DOHH2 (cell line): Measurements from ENCODE around the gene CSNK1G2.

Experiments used
- H3F3A ChIP-seq: fragments of 200-600 bp; sonication (generic), shearing (Covaris generic); 2 replicates; pipeline ENCODE4 v1.6.0; 2016; ENCODE audit warnings: antibody characterized with exemption, mild to moderate bottlenecking; ENCODE audit not compliant: control insufficient read depth, insufficient read depth
- H3K27ac ChIP-seq: fragments of 200-600 bp; sonication (generic); 2 replicates; pipeline ENCODE4 v1.5.1; 2014; ENCODE audit warnings: low read depth, mild to moderate bottlenecking, low read length, moderate library complexity
- H3K27me3 ChIP-seq: fragments of 200-600 bp; sonication (generic); 2 replicates; pipeline ENCODE4 v1.6.1; 2014; ENCODE audit warnings: mild to moderate bottlenecking, low read length, mixed read lengths; ENCODE audit not compliant: control insufficient read depth
- H3K36me3 ChIP-seq: fragments of 200-600 bp; sonication (generic); 2 replicates; pipeline ENCODE4 v1.6.1; 2014; ENCODE audit warnings: mild to moderate bottlenecking, low read length, moderate library complexity, mixed read lengths; ENCODE audit not compliant: control insufficient read depth
- H3K4me1 ChIP-seq: fragments of 200-600 bp; sonication (generic); 2 replicates; pipeline ENCODE4 v1.6.1; 2014; ENCODE audit warnings: mild to moderate bottlenecking, low read length, mixed read lengths; ENCODE audit not compliant: control insufficient read depth
- H3K4me2 ChIP-seq: fragments of 200-600 bp; sonication (generic); 2 replicates; pipeline ENCODE4 v1.6.0; 2014; ENCODE audit warnings: mild to moderate bottlenecking, low read length, moderate library complexity
- H3K4me3 ChIP-seq: fragments of 200-600 bp; sonication (generic); 2 replicates; pipeline ENCODE4 v1.5.1; 2014; ENCODE audit warnings: mild to moderate bottlenecking, low read length, mixed read lengths
- H3K79me2 ChIP-seq: fragments of 200-600 bp; sonication (generic); 2 replicates; pipeline ENCODE4 v1.6.1; 2014; ENCODE audit warnings: mild to moderate bottlenecking, low read length, mixed read lengths; ENCODE audit not compliant: control insufficient read depth
- H3K9me2 ChIP-seq: fragments of 200-600 bp; sonication (generic); replicated peaks from 2 replicates; pipeline ENCODE4 v1.6.1; 2014; ENCODE audit warnings: mild to moderate bottlenecking, low read length, mixed read lengths; ENCODE audit not compliant: control insufficient read depth
- H3K9me3 ChIP-seq: fragments of 200-600 bp; sonication (generic); 2 replicates; pipeline ENCODE4 v1.6.1; 2014; ENCODE audit warnings: antibody characterized with exemption, low read length, mixed read lengths; ENCODE audit not compliant: control insufficient read depth, insufficient read depth
- H4K20me1 ChIP-seq: fragments of 200-600 bp; sonication (generic); 2 replicates; pipeline ENCODE4 v1.6.0; 2014; ENCODE audit warnings: low read depth, mild to moderate bottlenecking, antibody characterized with exemption, low read length, moderate library complexity; ENCODE audit not compliant: control insufficient read depth, insufficient read depth
- EZH2phosphoT487 ChIP-seq: fragments of 200-600 bp; sonication (generic); IDR thresholded peaks from 2 replicates; pipeline ENCODE4 v1.6.1; 2017; ENCODE audit warnings: borderline replicate concordance, mild to moderate bottlenecking, antibody characterized with exemption, low read length, moderate library complexity, mixed read lengths
- TF ChIP-seq, protein P1 (sequence below): fragments of 200-600 bp; sonication (generic); IDR thresholded peaks from one replicate; pipeline ENCODE4 v1.5.1; 2014; ENCODE audit warnings: antibody characterized with exemption, mild to moderate bottlenecking, low read depth, low read length; ENCODE audit not compliant: poor library complexity, severe bottlenecking

The CSNK1G2 gene

DNA sequence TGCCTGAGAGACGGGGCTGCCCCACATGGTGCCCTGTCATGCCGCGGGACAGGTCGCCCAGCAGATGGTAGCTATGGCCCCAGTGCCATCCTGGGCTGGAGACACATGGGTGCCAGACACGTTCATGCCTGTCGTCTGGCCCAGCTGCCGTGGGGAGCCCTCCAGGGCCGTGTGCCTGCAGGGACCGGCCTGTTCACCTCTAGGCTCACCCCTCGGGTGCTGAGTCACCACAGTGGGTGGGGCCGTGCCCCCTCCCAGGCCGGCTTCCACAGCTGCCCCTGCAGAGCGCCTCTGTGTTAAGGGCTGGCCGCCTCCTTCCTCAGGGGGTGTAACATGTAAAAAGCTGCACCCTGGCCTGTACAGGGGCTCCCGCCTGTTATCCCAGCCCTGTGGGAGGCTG, 36.1 kb downstream of the CSNK1G2 start:
- H3K4me2 ChIP-seq = no peak overlapping the region
- H3K9me2 ChIP-seq = no peaks in the 10 kb centered on the region
- H3K27ac ChIP-seq = no peak overlapping the region
- peaks cover 38% of the 10 kb centered on the region for H3K79me2 ChIP-seq
- H4K20me1 ChIP-seq = no peaks in the 10 kb centered on the region
- H3K27me3 ChIP-seq = no peaks in the 10 kb centered on the region
- peaks cover 44% of the 10 kb centered on the region for H3K36me3 ChIP-seq
- H3K4me1 ChIP-seq = no peaks in the 10 kb centered on the region
- H3F3A ChIP-seq = no peaks in the 10 kb centered on the region
- no peak overlapping the region for H3K4me3 ChIP-seq
- H3K9me3 ChIP-seq = no peaks in the 10 kb centered on the region
- TF ChIP-seq, protein P1, sequence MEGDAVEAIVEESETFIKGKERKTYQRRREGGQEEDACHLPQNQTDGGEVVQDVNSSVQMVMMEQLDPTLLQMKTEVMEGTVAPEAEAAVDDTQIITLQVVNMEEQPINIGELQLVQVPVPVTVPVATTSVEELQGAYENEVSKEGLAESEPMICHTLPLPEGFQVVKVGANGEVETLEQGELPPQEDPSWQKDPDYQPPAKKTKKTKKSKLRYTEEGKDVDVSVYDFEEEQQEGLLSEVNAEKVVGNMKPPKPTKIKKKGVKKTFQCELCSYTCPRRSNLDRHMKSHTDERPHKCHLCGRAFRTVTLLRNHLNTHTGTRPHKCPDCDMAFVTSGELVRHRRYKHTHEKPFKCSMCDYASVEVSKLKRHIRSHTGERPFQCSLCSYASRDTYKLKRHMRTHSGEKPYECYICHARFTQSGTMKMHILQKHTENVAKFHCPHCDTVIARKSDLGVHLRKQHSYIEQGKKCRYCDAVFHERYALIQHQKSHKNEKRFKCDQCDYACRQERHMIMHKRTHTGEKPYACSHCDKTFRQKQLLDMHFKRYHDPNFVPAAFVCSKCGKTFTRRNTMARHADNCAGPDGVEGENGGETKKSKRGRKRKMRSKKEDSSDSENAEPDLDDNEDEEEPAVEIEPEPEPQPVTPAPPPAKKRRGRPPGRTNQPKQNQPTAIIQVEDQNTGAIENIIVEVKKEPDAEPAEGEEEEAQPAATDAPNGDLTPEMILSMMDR = no peak
- no peak for TF ChIP-seq EZH2phosphoT487

DNA sequence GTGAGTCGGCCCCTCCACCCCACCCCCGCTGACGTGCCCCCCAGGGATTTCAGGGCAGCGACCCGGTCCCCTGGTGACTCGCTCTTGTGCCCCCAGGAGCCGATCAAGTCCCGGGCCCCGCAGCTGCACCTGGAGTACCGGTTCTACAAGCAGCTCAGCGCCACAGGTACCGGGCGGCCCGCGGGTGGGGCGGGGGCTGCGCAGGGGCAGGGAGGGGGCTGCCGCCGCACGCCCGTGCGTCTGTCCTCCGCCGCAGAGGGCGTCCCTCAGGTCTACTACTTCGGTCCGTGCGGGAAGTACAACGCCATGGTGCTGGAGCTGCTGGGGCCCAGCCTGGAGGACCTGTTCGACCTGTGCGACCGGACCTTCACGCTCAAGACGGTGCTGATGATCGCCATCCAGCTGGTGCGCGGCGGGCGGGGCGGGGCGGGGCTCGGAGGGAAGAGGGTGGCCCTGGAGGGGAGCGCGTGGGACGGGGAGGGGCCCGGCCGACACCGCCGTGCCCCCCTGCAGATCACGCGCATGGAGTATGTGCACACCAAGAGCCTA, 37.4 kb downstream of the CSNK1G2 start:
- H3K9me3 ChIP-seq = no peaks in the 10 kb centered on the region
- H3K36me3 ChIP-seq = peaks cover 50% of the 10 kb centered on the region
- TF ChIP-seq, protein P1 = no peak
- no peak for TF ChIP-seq EZH2phosphoT487
- H4K20me1 ChIP-seq = no peaks in the 10 kb centered on the region
- H3K79me2 ChIP-seq = peaks cover 30% of the 10 kb centered on the region
- no peak overlapping the region for H3K27ac ChIP-seq
- H3K27me3 ChIP-seq = no peaks in the 10 kb centered on the region
- no peaks in the 10 kb centered on the region for H3F3A ChIP-seq
- H3K9me2 ChIP-seq = no peaks in the 10 kb centered on the region
- H3K4me2 ChIP-seq = no peak overlapping the region
- no peaks in the 10 kb centered on the region for H3K4me1 ChIP-seq
- H3K4me3 ChIP-seq = no peak overlapping the region

DNA sequence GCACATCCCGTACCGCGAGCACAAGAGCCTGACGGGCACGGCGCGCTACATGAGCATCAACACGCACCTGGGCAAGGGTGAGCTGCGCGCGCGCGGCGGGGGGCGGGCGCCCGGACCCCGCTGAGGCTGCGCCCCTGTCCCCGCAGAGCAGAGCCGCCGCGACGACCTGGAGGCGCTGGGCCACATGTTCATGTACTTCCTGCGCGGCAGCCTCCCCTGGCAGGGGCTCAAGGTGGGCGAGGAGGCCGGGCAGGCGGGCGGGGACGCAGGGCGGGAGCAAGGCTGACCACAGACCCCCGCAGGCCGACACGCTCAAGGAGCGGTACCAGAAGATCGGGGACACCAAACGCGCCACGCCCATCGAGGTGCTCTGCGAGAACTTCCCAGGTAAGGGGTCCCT, 38.0 kb downstream of the CSNK1G2 start:
- H3K9me3 ChIP-seq = no peaks in the 10 kb centered on the region
- no peaks in the 10 kb centered on the region for H3K4me1 ChIP-seq
- no peaks in the 10 kb centered on the region for H4K20me1 ChIP-seq
- H3K36me3 ChIP-seq = peaks cover 50% of the 10 kb centered on the region
- TF ChIP-seq EZH2phosphoT487 = no peak
- TF ChIP-seq, protein P1 = no peak
- no peaks in the 10 kb centered on the region for H3K27me3 ChIP-seq
- no peak overlapping the region for H3K4me2 ChIP-seq
- H3K9me2 ChIP-seq = no peaks in the 10 kb centered on the region
- peaks cover 27% of the 10 kb centered on the region for H3K79me2 ChIP-seq
- no peak overlapping the region for H3K27ac ChIP-seq
- H3F3A ChIP-seq = no peaks in the 10 kb centered on the region
- H3K4me3 ChIP-seq = no peak overlapping the region

DNA sequence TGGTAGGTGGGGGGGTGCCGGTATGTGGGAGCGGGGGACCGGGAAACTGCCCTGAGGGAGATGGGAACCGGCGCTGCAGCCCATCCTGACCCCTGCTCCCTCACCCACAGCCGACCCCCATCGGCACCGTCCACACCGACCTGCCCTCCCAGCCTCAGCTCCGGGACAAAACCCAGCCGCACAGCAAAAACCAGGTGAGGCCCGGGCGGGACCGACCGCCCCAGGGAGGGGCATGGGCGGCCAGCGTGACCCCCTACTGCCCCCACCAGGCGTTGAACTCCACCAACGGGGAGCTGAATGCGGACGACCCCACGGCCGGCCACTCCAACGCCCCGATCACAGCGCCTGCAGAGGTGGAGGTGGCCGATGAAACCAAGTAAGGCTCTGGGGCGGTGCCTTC, 38.7 kb downstream of the CSNK1G2 start:
- no peak overlapping the region for H3K4me2 ChIP-seq
- TF ChIP-seq, protein P1 = no peak
- no peak for TF ChIP-seq EZH2phosphoT487
- H3F3A ChIP-seq = no peaks in the 10 kb centered on the region
- H3K36me3 ChIP-seq = peaks cover 49% of the 10 kb centered on the region
- H3K79me2 ChIP-seq = peaks cover 21% of the 10 kb centered on the region
- H4K20me1 ChIP-seq = no peaks in the 10 kb centered on the region
- no peaks in the 10 kb centered on the region for H3K4me1 ChIP-seq
- no peak overlapping the region for H3K4me3 ChIP-seq
- H3K27me3 ChIP-seq = no peaks in the 10 kb centered on the region
- H3K27ac ChIP-seq = no peak overlapping the region
- no peaks in the 10 kb centered on the region for H3K9me3 ChIP-seq
- H3K9me2 ChIP-seq = no peaks in the 10 kb centered on the region
